Neural cell (in vitro differentiated cells): Measurements from ENCODE around the gene SECTM1. TPM values are rescaled to one million over a fixed set of nuclear protein-coding genes. Genes with fewer than 3 reads are reported as not detected.

Source experiments
- H2AFZ ChIP-seq: fragments of 200-600, 300-800 bp; sonication (generic), shearing (Covaris generic); 2 replicates; pipeline ENCODE4 v1.6.0; 2014; ENCODE audit warnings: low read depth, mild to moderate bottlenecking, antibody characterized with exemption, low read length, moderate library complexity
- H3F3A ChIP-seq: fragments of 200-600 bp; shearing (Covaris generic); 2 replicates; pipeline ENCODE4 v1.6.1; 2016; ENCODE audit warnings: mild to moderate bottlenecking, moderate library complexity, mixed read lengths, antibody characterized with exemption, low read length; ENCODE audit not compliant: insufficient read depth, poor library complexity, severe bottlenecking
- H3K27ac ChIP-seq: fragments of 200-600, 300-800 bp; sonication (generic), shearing (Covaris generic); 2 replicates; pipeline ENCODE4 v1.5.1; 2014; ENCODE audit warnings: mild to moderate bottlenecking, low read length, moderate library complexity
- H3K27me3 ChIP-seq: fragments of 300-800, 200-600 bp; sonication (generic), shearing (Covaris generic); 2 replicates; pipeline ENCODE4 v1.6.0; 2014; ENCODE audit warnings: mild to moderate bottlenecking, low read depth, low read length, moderate library complexity; ENCODE audit not compliant: insufficient read depth
- H3K36me3 ChIP-seq: fragments of 300-800, 200-600 bp; sonication (generic), shearing (Covaris generic); 2 replicates; pipeline ENCODE4 v1.5.1; 2014; ENCODE audit warnings: mild to moderate bottlenecking, antibody characterized with exemption, low read length, moderate library complexity; ENCODE audit not compliant: insufficient read depth
- H3K4me2 ChIP-seq: fragments of 300-800, 200-600 bp; sonication (generic), shearing (Covaris generic); 2 replicates; pipeline ENCODE4 v1.6.0; 2014; ENCODE audit warnings: mild to moderate bottlenecking, low read length
- H3K4me3 ChIP-seq: fragments of 300-800, 200-600 bp; sonication (generic), shearing (Covaris generic); 2 replicates; pipeline ENCODE4 v1.5.1; 2014; ENCODE audit warnings: mild to moderate bottlenecking, low read length, moderate library complexity
- H3K79me2 ChIP-seq: fragments of 200-600 bp; shearing (Covaris generic); replicated peaks from 2 replicates; pipeline ENCODE4 v1.6.0; 2014; ENCODE audit warnings: mild to moderate bottlenecking, low read length, moderate library complexity; ENCODE audit not compliant: insufficient read depth
- H3K9ac ChIP-seq: fragments of 300-800, 200-600 bp; sonication (generic), shearing (Covaris generic); 2 replicates; pipeline ENCODE4 v1.6.1; 2016; ENCODE audit warnings: mild to moderate bottlenecking, low read length, mixed read lengths
- H3K9me2 ChIP-seq: fragments of 200-600 bp; shearing (Covaris generic); 2 replicates; pipeline ENCODE4 v1.6.1; 2016; ENCODE audit warnings: mild to moderate bottlenecking, low read length, mixed read lengths; ENCODE audit not compliant: insufficient read depth
- H3K9me3 ChIP-seq: fragments of 200-600, 300-800 bp; sonication (generic), shearing (Covaris generic); 2 replicates; pipeline ENCODE4 v1.6.1; 2016; ENCODE audit warnings: mild to moderate bottlenecking, mixed run types, low read length, moderate library complexity, mixed read lengths
- H4K20me1 ChIP-seq: fragments of 200-600 bp; shearing (Covaris generic); 2 replicates; pipeline ENCODE4 v1.6.1; 2016; ENCODE audit warnings: mild to moderate bottlenecking, mixed run types; ENCODE audit not compliant: insufficient read depth
- CTCF ChIP-seq: fragments of 450-650 bp; IDR thresholded peaks from 2 replicates; pipeline ENCODE4 v1.5.1; 2014; ENCODE audit warnings: antibody characterized with exemption, mild to moderate bottlenecking, moderate library complexity; ENCODE audit not compliant: poor library complexity, severe bottlenecking
- EP300 ChIP-seq: fragments of 450-650 bp; conservative IDR thresholded peaks from 2 replicates; pipeline ENCODE4 v1.6.1; 2014; ENCODE audit warnings: antibody characterized with exemption, mild to moderate bottlenecking, moderate library complexity; ENCODE audit not compliant: poor library complexity, severe bottlenecking
- EZH2 ChIP-seq: fragments of 200-600, 300-800 bp; shearing (Covaris generic), sonication (generic); IDR thresholded peaks from 2 replicates; pipeline ENCODE4 v1.6.1; 2014; ENCODE audit warnings: antibody characterized with exemption, low read length, borderline replicate concordance, mild to moderate bottlenecking; ENCODE audit not compliant: insufficient read depth, poor library complexity, severe bottlenecking
- MXI1 ChIP-seq: fragments of 450-650 bp; conservative IDR thresholded peaks from 2 replicates; pipeline ENCODE4 v1.6.1; 2014; ENCODE audit warnings: antibody characterized with exemption, mild to moderate bottlenecking; ENCODE audit not compliant: poor library complexity, severe bottlenecking
- POLR2AphosphoS5 ChIP-seq: IDR thresholded peaks from 2 replicates; pipeline ENCODE4 v1.6.1; 2012
- RAD21 ChIP-seq: fragments of 450-650 bp; conservative IDR thresholded peaks from 2 replicates; pipeline ENCODE4 v1.6.1; 2014; ENCODE audit warnings: antibody characterized with exemption, mild to moderate bottlenecking, moderate library complexity
- SMC3 ChIP-seq: fragments of 450-650 bp; conservative IDR thresholded peaks from 2 replicates; pipeline ENCODE4 v1.6.1; 2014; ENCODE audit warnings: antibody characterized with exemption, mild to moderate bottlenecking, moderate library complexity; ENCODE audit not compliant: poor library complexity
- TAF1 ChIP-seq: IDR thresholded peaks from 2 replicates; pipeline ENCODE4 v1.6.1; 2012; ENCODE audit warnings: low read depth
- polyA plus RNA-seq: library from polyadenylated mRNA; depleted of rRNA; stranded (reverse); fragments of >200 nt; gene quantifications from 2 replicates; pipeline ENCODE4 v1.2.3, GENCODE V29; 2014
- TF ChIP-seq, protein P1 (sequence below): IDR thresholded peaks from 2 replicates; pipeline ENCODE4 v1.6.1; 2012; ENCODE audit warnings: borderline replicate concordance

The SECTM1 gene
- polyA plus RNA-seq, 1 donor from 2014 or later = not detected

- H3F3A ChIP-seq = no peaks in the 10 kb centered on the region
- no peak overlapping the region for H3K9ac ChIP-seq
- TF ChIP-seq EZH2 (no peak), SMC3 (no peak), EP300 (no peak), CTCF (no peak), POLR2AphosphoS5 (no peak), RAD21 (no peak), TAF1 (no peak), MXI1 (no peak)
- TF ChIP-seq, protein P1, sequence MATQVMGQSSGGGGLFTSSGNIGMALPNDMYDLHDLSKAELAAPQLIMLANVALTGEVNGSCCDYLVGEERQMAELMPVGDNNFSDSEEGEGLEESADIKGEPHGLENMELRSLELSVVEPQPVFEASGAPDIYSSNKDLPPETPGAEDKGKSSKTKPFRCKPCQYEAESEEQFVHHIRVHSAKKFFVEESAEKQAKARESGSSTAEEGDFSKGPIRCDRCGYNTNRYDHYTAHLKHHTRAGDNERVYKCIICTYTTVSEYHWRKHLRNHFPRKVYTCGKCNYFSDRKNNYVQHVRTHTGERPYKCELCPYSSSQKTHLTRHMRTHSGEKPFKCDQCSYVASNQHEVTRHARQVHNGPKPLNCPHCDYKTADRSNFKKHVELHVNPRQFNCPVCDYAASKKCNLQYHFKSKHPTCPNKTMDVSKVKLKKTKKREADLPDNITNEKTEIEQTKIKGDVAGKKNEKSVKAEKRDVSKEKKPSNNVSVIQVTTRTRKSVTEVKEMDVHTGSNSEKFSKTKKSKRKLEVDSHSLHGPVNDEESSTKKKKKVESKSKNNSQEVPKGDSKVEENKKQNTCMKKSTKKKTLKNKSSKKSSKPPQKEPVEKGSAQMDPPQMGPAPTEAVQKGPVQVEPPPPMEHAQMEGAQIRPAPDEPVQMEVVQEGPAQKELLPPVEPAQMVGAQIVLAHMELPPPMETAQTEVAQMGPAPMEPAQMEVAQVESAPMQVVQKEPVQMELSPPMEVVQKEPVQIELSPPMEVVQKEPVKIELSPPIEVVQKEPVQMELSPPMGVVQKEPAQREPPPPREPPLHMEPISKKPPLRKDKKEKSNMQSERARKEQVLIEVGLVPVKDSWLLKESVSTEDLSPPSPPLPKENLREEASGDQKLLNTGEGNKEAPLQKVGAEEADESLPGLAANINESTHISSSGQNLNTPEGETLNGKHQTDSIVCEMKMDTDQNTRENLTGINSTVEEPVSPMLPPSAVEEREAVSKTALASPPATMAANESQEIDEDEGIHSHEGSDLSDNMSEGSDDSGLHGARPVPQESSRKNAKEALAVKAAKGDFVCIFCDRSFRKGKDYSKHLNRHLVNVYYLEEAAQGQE = no peak
- peaks cover 43% of the 10 kb centered on the region for H3K27me3 ChIP-seq
- H3K4me3 ChIP-seq = no peak overlapping the region
- H3K27ac ChIP-seq = no peak overlapping the region
- no peak overlapping the region for H2AFZ ChIP-seq
- no peaks in the 10 kb centered on the region for H3K9me3 ChIP-seq
- no peak overlapping the region for H3K4me2 ChIP-seq
- H3K36me3 ChIP-seq = no peaks in the 10 kb centered on the region
- H3K9me2 ChIP-seq = no peaks in the 10 kb centered on the region
- no peaks in the 10 kb centered on the region for H3K79me2 ChIP-seq
- H4K20me1 ChIP-seq = no peaks in the 10 kb centered on the region
These were observed 1.2 kb upstream of the SECTM1 start for GRCh38 chr17:82334622-82335394.

GRCh38 chr17:82334204-82334621 lies 647 bp upstream of the SECTM1 start:
- no peak for TF ChIP-seq POLR2AphosphoS5
- H3K27me3 ChIP-seq = peaks cover 43% of the 10 kb centered on the region
- no peaks in the 10 kb centered on the region for H4K20me1 ChIP-seq
- no peaks in the 10 kb centered on the region for H3K36me3 ChIP-seq
- no peak overlapping the region for H3K9ac ChIP-seq
- no peak overlapping the region for H2AFZ ChIP-seq
- H3K4me3 ChIP-seq = no peak overlapping the region
- H3K27ac ChIP-seq = no peak overlapping the region
- H3K4me2 ChIP-seq = no peak overlapping the region
- H3K9me2 ChIP-seq = no peaks in the 10 kb centered on the region
- no peaks in the 10 kb centered on the region for H3K79me2 ChIP-seq
- H3F3A ChIP-seq = no peaks in the 10 kb centered on the region
- H3K9me3 ChIP-seq = no peaks in the 10 kb centered on the region
